C4-2B (cell line): ENCODE data around the gene BDH1.
"Not testable (repeated sequence)": the region's sequence is repeated elsewhere in the genome, so short reads cannot be mapped to it uniquely, and the experiment has no call there.

Experiments
- H3K27ac ChIP-seq: fragments of 450-650 bp; 2 replicates; pipeline ENCODE4 v1.5.1; 2017
- CTCF ChIP-seq: fragments of 450-650 bp; conservative IDR thresholded peaks from 2 replicates; pipeline ENCODE4 v1.5.1; 2017; ENCODE audit warnings: mild to moderate bottlenecking
- ZFX ChIP-seq: fragments of 450-650 bp; IDR thresholded peaks from 2 replicates; pipeline ENCODE4 v1.6.1; 2017

BDH1 gene

DNA sequence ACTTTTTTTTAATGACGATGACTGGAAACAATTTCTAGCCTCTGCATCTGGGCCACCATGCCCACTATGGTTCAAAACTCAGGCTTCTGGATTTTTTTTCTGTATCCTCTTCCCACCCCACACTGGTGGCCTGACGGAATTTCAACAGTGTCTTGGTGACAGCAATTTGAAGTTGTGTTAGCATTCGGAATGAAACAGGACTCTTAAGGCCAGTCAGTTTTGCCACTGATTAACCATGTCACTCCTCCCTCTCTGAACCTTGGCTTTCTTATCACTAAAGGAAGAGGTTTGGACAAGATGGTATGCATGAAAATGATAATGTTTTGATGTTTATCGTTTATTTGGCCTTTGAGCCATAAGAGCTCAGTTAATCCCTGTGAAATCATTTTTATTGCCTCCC, 41.6 kb upstream of the BDH1 start:
- H3K27ac ChIP-seq: no peak overlapping the region
- no peak for TF ChIP-seq ZFX
- no peak for TF ChIP-seq CTCF

DNA sequence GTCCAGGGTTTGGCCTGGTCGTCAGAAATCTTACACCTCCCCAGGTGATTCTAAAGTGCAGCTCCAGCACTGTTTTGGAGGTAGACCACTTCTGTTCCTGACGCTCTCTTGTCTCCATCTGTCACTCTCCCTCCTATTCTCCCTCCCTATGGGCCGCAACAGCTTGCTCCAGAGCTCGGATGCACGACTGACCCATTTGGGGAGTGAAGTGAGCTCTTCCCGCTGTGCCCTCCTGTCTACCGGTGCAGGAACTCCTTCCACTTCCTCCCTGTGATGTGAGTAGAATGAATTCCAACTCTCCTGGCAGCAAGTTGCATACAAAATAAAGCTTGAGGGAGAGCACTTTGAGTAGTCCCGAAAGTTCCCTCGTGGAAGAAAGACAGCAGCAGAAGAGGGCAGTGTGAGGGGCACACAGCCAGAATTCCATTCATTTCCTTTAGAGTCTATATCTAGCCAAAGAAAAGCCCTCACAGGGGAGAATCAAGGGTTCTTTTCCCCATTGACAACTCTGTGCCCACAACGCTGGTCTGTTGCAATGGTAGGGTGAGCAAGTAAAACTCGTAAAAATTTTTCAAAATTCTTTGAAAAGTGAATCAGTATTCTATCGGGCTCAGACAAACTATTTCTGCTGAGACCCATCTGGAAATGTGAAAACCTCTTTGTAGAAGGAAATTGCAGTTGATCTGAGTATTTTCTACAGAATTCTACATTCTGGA, 39.9 kb upstream of the BDH1 start:
- no peak overlapping the region for H3K27ac ChIP-seq
- TF ChIP-seq ZFX (no peak), CTCF (no peak)

DNA sequence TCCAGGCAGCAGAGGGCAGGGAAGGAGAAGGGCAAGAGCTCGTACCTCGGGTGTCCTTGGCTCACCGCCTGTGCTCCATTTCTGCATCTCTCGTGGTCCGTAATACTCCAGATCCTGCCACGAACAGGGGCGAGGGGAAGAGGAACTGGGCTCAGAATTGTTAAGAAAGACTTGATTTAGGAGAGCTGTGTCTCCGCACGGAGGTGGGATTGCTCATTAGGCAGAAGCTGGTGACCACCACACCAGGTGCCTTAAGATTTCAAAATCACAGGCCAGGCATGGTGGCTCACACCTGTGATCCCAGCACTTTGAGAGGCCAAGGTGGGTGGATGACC, 37.2 kb upstream of the BDH1 start:
- TF ChIP-seq ZFX (no peak), CTCF (no peak)

GRCh38 chr3:197592361-197593045, 36.7 kb upstream of the BDH1 start:
- no peak overlapping the region for H3K27ac ChIP-seq
- no peak for TF ChIP-seq ZFX
- no peak for TF ChIP-seq CTCF

More for the DNA sequence above, 37.2 kb upstream of the BDH1 start:
- no peak overlapping the region for H3K27ac ChIP-seq

GRCh38 chr3:197591816-197592215, 36.0 kb upstream of the BDH1 start:
- no peak overlapping the region for H3K27ac ChIP-seq
- no peak for TF ChIP-seq ZFX

GRCh38 chr3:197590313-197590962, 34.7 kb upstream of the BDH1 start:
- no peak for TF ChIP-seq ZFX
- TF ChIP-seq CTCF: no peak
- no peak overlapping the region for H3K27ac ChIP-seq

DNA sequence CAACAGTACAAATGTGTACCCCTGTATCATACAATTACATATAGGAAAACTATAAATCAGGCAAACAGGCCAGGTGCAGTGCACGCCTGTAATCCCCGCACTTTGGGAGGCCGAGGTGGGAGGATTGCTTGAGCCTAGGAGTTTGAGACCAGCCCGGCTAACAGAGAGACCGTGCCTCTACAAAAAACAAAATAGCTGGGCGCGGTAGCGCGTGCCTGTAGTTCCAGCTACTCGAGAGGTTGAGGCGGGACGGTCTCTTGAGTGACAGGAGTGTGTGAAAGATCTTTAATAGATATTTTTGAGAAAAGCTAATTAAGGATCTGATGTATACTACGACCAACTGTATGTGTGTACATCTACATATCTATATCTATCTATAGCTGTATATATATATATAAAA, 33.8 kb upstream of the BDH1 start:
- no peak overlapping the region for H3K27ac ChIP-seq

DNA sequence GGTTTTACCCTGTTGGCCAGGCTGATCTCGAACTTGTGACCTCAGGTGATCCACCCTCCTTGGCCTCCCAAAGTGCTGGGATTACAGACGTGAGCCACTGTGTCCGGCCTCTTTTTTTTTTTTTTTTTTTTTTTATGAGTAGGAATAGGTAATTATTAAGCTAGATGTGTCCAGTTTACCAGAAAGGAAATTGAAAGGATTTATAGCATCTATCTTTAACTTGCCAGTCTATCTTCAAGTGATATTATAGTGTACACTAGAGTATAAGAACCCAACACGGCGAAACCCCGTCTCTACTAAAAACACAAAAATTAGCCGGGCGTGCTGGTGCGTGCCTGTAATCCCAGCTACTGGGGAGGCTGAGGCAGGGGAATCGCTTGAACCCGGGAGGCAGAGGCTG, 31.0 kb upstream of the BDH1 start:
- H3K27ac ChIP-seq: not testable (repeated sequence)

More for the DNA sequence above, 33.8 kb upstream of the BDH1 start:
- TF ChIP-seq CTCF (no peak), ZFX (no peak)
